GM19463 (cell line): ENCODE data around the gene NCR3LG1.

Source experiments
- ATAC-seq: cut with Tn5 transposase; IDR thresholded peaks from one replicate; pipeline ENCODE4 v1.9.1; 2021; ENCODE audit warnings: mild to moderate bottlenecking, moderate library complexity; ENCODE audit not compliant: unreplicated experiment

NCR3LG1 gene

GRCh38 chr11:17391493-17392355, 40.1 kb downstream of the NCR3LG1 start:
- no peak for ATAC-seq

DNA sequence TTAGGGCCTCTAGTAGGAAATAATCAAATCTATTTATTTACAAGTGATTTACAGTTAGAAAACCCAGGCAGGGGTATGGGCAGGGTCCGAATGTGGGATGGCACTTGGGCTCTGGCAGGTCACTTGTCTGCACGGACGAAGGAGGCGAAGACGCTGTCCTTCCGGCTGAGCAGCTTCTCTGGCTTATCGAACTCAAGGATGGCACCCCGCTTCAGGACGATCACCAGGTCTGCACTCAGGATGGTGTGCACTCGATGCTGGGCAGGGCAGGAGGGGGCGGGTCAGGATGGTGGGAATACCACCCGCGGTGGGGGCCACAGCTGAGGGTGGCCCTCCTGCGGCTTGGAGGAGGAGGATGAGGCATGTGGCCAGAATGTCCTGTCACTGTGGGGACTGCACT, 41.3 kb downstream of the NCR3LG1 start:
- no peak for ATAC-seq

DNA sequence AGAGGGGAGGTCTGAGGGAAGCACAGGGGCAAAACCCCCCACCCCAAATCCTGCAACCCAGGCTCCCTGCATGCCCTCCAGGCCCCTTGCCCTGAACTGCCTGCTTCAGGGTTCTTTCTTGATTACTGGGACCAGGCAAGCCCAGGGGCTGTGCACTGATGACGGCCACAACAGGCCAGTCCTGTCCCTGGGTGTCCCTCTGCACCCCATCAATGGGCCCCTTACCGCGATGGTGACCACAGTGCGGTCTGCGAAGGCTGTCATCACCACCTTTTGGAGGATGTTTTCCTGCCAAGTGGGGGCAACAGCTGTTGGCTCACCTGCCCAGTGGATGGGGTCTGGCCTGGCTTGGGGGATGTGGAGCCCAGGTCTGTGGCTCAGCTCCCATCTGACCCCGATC, 41.9 kb downstream of the NCR3LG1 start:
- ATAC-seq, result no peak

GRCh38 chr11:17394743-17395390, 43.3 kb downstream of the NCR3LG1 start:
- no peak for ATAC-seq

DNA sequence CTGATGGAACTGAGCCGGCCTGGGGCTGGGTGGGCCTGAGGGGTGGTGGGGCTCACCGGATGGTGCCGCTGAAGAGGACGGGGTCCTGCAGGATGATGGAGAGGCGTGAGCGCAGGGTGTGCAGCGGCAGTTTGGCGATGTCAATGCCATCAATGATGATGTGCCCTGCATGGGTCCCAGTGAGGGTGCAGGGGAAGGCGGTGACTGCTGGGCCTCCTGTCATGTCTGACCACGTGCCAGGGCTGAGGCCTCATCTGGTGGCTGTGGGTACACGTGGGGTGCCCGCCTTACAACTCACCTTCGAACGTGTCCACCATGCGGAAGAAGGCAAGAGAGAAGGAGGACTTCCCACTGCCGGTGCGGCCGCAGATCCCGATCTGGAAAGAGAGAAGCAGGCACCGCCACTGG, 44.0 kb downstream of the NCR3LG1 start:
- ATAC-seq, result no peak

DNA sequence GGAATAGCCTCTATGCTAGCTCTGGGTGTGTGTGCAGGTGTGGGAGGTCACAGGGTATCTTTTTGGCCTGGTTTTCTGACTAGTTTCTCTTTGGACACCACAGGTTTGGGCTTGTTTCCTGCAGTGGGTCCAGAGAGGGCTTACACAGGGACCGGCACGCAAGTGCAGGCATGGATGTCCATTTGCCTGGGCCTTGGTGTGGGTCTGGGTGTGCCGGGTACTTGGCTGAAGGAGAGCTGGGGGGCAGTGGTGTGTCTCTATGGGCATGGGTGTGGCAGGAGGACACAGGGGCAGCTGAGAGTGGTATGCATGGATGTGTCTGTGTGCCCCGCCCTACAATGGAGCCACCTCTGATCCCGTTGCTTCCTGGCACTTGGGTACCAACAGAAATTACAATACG, 44.4 kb downstream of the NCR3LG1 start:
- no peak for ATAC-seq

DNA sequence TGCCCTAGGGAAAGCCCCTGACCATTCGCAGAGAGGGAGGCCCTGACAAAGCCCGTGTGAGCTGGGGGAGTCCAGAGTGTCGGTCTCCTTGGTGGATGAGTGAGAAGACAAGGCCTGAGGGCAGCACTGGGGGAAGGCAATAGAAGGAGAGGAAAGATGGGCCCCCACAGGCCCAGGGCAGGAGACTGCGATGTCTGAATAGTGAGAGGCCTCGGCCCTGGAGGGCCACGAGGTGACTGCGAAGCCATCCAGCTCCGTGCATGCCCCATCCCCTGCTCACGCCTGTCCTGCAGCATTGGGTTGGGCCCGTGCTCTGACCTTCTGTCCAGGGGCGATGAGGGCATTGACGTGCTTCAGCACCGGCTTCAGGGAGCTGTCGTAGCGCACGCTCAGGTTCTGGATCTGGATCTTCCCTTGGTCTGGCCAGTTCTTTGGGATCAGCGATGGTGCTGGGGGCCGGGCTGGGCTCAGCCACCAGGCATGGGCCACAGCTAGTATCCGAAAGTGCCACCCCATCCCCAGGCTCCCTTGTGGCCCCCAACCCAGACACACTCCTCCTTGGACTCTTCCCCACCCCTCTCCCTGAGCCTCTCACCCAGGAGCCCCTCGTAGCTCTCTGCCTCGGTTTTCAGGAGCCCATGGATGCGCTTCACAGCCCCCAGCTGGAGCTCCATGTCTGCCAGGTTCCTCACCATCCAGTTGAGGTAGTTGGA, 45.2 kb downstream of the NCR3LG1 start:
- no peak for ATAC-seq

DNA sequence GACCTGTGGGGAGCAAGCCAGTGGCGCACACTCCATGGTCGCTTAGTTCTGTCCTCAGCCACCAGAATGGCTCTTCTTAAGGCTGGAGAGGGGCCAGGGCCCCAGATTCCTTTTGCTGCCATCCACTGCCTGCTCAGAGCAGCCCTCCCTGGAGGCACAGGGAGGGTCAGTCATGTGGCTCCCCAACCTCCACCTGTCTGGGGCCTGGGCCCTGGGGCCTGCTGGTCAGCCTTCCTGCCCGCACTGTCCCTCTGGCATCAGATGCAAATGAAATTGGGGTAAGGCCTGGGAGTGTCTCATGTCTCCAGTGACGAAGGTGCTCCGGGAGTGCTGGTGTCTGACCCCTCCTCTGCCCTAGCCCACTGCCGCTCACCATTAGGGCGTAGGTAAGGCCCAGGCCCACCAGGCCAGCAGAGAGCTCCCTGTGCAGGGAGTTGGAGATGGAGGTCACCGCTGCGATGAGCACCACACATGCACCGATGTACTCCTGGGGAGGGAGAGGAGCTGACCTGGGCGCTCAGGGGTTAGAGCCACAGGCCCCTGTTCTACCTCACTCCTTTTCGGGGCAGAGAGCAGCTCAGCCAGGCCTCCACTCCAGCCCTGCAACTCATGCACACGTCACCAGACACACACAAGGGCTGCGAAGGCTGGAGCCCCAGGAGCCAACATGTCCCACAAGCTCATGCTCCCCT, 45.9 kb downstream of the NCR3LG1 start:
- ATAC-seq, result no peak

DNA sequence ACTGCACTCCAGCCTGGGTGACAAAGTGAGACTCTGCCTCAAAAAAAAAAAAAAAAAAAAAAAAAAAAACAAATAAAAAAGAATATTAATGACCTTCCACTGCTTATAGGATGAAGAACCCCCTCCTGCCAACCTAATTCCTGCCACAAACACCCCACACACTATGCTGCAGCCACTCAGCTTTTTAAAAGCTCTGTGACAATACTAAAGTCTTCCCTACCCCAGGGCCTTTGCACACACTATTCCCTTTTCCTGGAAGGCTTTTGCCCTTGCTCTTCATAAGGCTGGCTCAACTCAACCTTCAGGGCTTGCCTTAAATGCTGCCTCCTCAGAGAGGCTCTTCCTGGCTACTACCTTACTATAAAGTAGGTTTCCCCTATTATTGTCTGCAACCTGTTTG, 47.6 kb downstream of the NCR3LG1 start:
- no peak for ATAC-seq

- no peak for ATAC-seq
Observed at GRCh38 chr11:17400048-17400775, 48.6 kb downstream of the NCR3LG1 start.

DNA sequence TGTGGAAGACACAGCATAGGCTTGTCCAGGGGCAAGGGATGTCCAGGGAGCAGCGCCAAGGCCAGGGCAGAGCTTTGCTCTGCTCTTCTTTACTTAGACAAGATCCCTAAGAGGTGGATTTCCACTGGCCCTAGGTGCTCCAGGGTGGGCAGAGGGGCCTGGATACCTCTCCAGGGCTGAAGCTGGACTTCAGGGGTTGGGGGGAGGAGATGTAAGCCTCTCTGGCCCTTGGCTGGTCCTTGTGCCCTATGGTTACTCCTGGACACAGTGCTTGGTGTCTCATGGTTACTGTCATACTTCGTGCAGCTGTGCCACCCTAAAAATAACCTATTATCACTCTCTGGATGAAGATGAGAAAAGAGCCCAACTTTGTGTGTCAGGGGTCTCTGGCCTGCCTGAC, 49.7 kb downstream of the NCR3LG1 start:
- no peak for ATAC-seq

DNA sequence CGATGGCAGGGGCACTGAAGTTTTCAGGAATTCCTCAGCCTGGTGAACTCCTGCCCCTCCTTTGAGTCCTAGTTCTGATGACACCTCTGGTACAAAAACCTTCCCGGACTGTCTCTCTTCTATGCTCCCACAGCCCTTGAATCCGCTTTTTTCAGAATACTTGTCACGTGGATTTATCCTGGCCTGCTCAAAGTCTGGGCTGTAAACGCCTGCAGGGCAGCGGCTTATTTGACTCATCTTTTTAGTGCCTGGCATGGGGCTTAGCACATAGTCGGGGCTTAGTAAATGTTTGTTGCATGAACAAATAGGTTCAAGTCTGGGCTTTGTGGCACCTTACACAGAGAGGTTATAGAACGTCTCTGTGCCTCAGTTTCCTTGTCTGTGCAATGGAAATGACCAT, 50.2 kb downstream of the NCR3LG1 start:
- ATAC-seq, result no peak

GRCh38 chr11:17402486-17402885, 50.9 kb downstream of the NCR3LG1 start:
- no peak for ATAC-seq

GRCh38 chr11:17403980-17404759, 52.6 kb downstream of the NCR3LG1 start:
- ATAC-seq, result no peak

GRCh38 chr11:17405232-17406005, 53.8 kb downstream of the NCR3LG1 start:
- ATAC-seq, result peak; percentile 71

DNA sequence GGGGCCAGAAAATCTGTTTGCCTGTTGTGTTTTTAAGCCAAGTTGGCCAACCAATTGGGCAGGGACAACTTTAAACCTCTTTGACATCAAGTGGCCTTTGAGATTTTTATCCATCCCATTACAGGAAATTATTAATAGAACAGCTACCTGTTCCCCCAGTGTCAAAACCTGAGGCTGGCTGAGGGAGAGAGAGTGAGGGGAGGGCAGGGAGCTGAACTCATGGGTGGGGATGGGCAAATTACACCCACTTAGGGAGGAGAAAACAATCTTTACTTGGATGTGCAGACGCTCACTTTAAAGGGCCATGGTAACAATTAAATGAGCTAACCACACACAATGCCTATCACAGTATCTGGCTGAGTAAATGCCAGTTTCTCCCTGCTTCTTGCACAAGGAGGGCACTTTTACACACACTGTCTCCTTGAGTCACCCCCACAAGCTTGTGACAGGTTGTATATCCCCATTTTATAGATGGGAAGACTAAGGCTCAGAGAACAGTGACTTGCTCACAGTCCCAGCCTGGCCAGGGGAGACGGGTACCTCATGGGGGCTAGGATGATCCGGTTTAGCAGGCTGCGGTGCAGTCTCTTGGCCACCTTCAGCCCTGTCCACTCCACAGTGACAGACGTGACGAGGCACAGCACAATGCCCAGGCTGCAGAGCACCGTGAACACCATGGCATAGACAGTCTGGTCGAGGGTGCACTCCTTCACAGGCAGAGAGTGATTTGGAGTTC, 54.6 kb downstream of the NCR3LG1 start:
- no peak for ATAC-seq

DNA sequence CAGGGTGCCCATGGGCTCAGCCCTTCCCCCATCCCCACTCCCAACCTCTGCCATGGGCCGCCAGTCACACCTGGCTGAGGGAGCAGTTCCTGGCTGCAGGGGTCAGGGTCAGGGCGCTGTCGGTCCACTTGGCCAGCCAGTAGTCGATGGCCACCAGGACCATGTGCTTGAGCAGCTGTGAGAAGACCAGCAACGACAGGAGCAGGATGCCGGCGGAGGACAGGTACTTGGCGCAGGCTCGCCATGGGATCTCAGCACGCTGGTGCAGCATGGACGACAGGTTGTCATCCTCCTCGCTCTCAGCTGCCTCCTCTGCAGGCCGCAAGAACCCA, 55.2 kb downstream of the NCR3LG1 start:
- ATAC-seq, result no peak

DNA sequence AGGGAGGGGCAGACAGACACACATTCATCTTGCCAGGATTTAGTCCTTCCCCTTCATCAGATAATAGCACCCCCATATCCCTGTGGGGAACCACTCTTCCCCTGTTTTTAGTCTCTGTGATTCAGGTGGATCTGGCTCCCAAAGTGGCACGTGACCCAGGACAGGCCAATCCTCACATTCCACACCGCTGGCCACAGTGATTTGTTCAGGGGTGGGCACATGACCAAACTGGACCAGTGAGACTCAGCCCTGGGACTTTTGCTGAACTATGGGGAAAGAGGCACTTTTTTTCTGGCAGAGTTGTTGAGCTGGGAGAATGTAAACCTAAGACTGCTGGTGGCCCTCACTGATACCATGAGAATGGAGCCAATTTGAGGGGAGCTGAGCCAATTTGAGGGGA, 56.0 kb downstream of the NCR3LG1 start:
- ATAC-seq, result no peak
